NCI-H748 (cell line): Measurements from ENCODE around the gene ALDOC.
"Not testable (repeated sequence)": the region's sequence is repeated elsewhere in the genome, so short reads cannot be mapped to it uniquely, and the experiment has no call there.

ENCODE experiments used
- DNase-seq: peaks from one replicate; lab custom pipeline; 2025; ENCODE audit not compliant: unreplicated experiment; lab: John Stamatoyannopoulos, UW

Gene ALDOC

DNA sequence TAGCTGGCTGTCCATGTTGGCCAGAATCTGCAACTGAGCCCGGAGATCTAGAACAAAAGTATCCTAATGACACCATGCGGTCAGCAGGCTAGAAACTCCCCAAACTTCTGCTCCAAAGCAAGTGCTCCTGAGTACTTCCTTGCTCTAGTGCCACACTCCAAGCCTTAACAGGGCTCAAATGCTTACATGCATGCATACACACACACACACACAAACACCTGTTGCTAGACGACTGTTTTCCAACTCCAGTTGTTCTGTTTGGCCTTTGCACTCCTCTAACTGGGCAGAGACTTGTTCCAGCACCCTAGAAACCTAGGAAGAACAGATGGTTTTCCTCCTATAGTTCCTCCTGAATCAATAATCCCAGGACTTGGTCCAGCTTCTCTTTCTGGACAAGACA, 7.7 kb upstream of the ALDOC start:
- no peak for DNase-seq

DNA sequence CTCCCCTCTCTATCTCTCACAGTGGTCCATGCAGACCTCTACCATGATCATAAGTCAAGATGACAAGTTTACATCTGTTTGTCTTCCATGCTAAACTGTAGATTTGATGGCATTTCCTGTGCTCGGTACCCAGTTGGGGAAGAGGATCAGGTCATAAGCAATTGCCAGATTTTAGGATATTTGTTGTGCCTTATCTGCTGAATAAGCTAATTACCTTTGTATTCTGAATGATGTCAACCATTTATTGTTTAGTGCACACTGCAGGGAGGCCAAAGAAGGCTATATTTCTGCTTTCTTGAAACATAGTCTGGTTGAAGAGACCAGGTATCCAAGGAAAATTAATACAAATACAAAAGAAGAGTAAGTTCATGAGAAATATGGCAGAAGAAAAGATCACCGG, 5.8 kb upstream of the ALDOC start:
- no peak for DNase-seq

DNA sequence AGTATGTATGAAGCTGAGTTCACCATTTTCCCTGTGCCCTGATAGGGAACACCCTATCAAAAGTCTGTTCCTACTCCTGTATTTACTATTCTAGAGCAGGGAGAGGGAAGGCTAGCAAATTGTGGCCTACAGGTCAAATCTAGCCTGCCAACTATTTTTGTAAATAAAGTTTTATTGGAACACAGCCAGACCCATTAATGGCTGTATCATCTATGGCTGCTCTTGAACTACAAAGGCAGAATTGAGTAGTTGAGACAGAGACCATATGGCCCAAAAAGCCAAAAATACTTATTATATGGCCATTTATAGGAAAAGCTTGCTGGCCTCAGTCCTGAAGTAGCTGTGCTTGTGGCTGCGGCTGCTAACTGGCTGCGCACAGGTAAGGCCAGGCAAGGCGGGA, 4.3 kb upstream of the ALDOC start:
- no peak for DNase-seq

DNA sequence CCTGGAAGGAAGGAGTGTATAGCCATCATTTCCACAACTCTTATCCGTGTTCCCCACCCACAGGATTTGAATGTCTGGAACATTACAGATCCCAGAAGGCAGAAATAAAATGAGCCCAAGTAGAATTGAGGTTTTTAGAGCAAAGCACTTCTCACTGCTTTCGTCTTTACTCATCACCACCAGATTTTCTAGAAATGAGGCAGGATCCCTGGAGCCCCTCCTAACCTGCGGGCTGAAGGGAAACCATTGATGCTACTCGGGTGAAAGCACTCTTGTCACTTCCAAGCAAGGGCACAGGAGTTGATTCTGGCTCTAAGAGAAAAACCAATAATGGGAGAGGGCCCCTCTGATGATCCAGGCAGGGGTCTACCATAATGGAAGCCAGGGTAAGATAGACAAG, 2.8 kb upstream of the ALDOC start:
- DNase-seq: no peak

DNA sequence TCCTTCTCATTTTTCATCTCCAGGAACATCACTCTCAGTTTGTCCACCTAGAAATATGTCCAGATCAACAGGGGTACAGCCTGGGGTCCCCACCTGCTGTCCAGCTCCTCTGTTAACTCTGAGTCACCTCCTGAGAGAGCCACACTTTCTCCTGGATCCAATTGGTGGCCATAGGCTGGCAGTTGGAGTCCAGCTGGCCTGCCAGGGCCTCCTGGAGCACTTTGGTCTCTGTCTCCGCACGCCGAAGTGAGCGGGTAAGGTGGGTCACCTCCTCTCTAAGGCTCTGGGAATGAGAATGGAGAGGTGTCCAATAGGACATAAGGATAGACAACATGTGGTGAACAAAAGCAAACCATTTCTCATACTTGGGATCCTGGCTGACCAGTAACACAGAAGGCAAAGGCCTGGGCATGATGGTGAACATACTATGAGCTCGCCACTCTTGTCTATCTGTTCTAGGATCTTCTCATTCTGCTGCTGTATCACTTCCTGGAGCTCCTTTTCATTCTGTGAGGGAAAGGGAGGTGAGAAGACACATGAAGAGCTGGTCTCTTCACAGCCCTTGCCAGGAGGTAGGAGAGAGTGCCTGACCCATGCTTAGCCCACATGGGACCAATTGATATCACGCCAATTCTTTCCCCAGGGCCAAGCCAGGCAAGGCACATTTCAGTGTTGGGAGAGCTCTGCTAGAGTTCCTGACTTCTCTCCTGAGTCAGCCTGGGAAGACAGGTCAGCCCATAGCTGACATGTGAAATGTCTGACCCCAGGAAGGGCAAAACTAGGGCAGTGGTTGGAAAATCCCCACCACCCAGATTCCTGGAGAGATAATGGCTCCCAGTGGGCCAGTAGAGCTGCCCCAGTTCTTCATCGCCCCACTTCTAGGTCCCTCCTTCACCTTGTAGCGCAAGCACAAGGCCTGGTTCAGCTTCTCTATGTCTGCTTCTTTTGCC, 1.8 kb upstream of the ALDOC start:
- DNase-seq: no peak

DNA sequence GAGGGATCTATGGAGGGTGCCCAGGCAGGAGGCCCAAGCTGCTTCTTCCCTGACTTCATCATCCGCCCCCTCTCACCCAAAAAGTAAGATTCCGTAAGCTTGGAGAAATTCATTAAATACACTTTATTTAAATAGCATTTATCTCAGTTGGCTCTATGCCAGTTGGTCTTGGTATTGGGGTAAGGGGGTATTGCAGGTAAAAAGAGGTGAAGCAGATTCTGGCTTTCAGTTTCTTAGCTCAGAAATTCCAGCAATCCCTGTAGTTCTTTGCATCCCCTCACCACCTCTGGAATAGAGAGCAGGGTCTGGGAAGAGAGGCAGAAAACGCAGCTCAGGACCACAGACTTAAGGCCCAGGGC, 750 bp upstream of the ALDOC start:
- DNase-seq: peak; percentile 34

DNA sequence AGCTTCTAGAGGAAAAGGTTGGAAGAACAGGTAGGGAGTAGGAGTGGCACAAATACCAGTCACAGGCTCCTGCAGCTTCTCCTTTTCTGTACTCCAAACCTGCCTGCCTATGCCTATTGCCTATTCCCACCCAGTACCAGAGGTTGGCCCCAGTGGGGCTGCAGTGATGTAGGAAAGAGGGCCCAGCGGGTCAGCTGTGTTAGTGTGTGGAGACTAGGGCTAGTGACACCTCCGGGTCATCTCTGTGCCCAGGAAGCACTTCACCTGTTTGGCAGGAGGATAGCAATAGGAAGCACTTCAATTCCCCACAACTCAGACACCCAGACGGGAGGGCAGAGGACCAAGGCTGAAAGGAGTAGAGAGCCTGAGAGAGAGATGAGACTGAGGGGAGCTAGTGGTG, 679 bp downstream of the ALDOC start:
- not testable (repeated sequence) for DNase-seq

DNA sequence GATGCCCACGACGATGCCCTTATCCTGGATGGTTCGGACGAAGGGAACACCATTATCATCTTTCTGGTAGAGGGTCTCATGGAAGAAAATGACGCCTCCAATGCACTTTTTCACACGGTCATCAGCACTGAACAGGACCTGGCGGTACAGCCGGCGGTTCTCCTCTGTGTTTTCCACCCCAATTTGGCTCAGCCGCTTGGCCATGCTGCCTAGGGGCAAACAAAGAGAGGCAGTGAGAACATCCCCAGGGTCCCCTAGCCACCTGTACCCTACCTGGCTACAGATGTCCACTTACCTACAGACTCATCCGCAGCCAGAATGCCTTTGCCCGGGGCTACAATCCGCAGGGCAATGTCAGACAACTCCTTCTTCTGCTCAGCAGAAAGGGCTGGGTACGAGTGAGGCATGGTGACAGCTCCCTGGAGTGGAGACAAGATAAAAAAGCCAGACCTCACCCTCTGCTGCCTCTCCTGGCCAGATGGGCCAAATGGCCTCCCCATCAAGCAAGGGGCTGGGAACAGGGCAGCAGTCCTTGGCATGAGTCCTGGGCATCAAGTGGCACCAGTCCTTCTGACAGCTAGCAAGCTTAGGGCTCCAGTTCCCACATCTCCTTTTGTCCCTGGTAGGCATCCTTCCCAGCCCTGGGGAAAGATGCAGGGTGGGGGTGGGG, 1.4 kb downstream of the ALDOC start:
- DNase-seq: no peak

DNA sequence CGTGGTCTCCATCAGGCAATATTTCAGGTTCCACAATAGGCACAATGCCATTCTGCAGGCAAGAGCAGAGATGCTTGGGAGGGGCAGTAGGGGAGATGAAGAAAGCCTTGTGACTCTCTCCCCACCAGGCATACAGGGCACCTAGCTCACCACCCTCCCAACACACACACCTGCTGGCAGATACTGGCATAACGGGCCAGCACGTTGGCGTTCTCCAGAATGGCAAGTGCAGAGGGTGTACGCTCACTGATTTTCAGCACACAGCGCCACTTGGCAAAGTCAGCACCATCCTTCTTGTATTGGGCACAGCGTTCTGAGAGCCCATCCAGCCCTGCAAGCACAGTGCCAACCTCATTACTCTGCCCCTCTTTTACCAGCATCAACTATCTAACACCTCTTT, 2.2 kb downstream of the ALDOC start:
- DNase-seq: no peak

DNA sequence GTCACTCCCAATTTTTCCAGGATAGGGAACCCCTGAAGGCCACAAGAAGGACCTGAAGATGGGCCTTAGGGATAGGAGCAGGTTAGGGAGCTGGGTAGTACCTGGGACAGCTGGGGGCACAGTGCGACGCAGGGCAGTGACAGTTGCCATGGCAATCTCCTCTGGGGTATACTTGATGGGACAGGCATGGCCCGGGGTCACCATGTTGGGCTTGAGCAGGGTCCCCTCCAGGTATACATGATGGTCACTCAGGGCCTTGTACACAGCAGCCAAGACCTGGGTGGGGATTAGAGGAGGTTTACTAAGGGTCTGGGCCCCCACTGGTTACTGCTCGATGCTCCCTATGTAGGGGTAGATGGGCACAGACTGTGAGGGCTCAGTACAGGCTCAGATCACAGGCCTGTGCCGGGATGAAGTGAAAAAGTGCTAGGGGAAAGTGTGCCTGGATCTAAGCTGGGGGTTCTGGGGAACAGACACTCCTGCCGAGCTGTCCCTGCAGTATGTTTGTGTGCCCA, 2.7 kb downstream of the ALDOC start:
- no peak for DNase-seq

DNA sequence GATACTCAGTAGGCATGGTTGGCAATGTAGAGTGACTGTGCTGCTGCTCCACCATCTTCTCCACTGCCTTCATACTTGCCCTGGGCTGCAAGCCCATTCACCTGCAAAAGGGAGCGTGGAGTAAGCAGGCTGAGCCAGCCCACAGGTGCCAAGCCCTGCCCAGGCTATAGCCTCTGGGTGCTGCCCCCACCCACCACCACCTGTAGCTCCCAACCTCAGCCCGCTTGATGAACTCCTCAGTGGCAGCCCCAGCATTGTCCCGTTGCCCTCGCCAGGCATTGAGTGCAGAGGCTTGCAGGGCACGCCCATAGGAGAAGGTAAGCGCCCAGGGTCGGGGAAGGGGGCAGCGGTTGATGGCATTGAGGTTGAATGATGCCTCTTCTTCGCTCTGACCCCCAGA, 3.2 kb downstream of the ALDOC start:
- DNase-seq: no peak

DNA sequence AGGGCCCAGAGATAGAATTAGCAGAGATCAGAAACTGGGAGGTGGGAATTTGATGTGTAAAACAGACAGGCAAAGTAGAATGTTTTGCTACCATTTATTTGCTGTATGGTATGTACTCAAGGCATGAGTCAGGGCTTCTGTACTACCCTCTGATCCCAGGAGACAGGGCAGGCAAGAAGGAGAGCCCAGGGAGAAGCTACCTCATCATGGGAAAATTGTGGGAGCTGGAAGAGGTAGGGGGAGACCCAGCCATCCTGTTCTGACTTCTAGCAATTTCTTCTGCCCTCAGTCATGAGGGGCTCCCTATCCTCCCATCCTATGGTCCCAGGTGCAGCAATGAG, 3.7 kb downstream of the ALDOC start:
- no peak for DNase-seq

DNA sequence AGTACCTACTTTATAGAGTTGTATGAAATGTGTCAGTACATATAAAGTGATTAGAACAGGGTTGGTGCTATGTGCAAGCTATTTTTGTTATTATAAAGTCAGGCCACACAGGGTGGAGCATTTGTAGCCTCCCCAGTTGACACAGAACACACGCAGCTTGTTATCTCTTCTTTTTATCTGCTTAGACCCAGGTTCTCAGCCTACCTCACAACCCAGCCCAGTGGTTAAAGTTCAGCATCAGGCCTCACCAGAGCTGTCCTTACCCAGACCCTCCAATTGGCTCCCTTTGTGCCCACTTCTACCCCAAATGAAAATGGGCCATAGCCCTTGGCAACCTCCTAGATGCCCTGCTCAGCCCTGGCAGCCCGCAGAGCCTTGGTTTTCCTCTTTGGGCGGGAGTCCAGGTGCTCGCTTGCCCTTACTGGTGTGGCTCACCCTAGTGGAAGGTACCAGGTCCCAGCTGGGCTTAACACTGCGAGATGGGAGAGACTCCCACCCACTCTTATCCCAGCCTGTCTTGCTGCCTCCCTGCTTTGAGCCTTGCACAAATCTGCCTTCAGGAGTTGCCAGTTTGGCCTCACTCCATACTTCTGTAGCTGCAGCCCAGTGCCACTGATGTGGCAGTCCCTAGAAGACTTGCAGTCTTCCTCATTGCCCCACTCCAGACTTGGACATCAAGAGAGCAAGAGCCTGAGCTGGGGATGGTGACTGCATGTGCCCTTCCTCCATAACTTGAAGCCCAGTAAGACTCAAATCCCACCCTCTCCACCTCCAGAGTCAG, 4.2 kb downstream of the ALDOC start:
- peak; percentile 15 for DNase-seq

DNA sequence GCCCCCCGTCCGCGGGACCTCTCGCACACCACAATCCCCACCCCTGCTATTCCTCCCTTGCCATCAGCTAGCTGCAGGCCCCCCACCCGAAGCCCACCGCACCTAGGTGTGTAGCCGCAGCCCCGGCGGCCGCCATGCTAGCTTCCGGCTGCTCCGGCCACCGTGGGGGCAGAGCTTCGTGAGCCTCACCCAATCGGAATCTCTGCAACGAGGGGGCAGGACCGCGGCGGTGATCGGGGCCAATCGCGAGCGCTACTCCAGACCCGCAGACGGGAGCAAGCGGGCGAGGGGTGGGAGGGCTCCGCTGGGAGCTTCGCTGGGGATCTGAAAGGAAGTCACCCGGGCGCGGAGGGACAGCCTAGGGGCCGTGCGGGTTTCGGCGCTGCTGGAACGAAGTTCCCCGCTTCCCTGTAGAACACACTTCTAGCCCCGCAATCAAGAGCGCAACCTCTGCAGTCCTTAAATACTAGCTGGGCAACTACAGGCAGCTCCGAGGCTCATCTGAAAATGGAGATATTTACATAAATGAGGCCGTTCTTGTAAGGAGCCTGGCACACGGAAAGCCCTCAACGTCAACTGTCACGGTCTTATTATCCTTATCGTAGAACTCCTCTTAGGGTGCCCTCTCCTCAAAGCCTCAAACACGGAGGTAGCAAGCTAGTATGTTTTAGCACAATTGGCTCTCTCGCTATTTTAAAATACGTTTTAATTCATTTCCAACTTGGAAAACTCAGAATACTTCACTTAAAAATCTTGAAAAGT, 5.2 kb downstream of the ALDOC start, which contains the start of gene PIGS:
Gene PIGS (minus strand): TSS at position 164 of the 762 bp plus-strand sequence. CDS start 28 bp downstream, at position 136.
- DNase-seq: peak; percentile 97

DNA sequence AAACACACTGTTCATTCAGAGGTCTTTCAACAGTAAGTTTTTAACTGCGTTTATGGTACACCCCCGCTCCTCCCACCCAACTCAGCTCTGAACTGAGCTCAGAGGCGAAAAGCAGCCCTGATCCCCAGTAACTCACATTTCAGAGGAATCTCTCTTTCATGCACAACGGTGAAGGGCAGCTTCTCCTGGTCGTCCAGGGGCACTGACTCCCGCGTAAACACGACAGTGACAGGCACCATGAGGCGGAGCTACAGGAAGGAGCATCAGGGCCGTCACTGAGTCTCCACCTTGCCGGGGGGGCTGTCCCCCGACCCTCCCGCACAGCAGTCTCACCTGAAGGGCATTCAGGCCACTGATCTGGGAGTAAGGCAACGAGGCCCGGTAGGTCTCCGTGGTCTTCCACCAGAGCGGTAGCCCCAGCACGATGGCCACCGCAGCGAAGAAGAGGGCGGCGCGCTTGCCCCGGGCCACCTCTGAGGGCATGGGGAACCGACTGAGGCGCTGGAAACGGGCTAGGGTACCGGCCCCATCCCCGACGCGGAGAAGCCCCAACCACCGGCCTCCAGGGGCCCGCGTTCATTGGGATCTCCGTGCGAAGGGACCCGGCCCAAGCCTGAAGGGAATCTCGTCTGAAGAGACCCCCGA, 5.9 kb downstream of the ALDOC start:
- DNase-seq: peak; percentile 85

DNA sequence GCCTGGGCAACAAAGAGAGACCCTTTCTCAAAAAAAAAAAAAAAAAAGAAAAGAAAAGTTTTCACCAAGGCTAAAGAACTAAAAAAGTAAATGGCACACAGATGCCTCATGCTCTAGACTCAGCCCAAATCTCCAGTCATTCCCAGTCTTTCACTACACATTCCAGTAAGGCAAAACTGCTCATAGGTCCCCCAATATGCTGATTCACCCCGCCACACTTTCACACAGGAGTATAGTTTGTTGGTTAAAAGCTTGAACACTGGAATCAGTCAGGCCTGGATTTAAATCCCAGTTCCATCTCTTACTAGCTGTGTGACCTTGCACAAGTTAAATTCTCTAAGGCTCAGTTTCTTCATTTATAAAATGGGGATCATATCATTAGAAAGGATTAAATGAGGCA, 7.2 kb downstream of the ALDOC start:
- no peak for DNase-seq

DNA sequence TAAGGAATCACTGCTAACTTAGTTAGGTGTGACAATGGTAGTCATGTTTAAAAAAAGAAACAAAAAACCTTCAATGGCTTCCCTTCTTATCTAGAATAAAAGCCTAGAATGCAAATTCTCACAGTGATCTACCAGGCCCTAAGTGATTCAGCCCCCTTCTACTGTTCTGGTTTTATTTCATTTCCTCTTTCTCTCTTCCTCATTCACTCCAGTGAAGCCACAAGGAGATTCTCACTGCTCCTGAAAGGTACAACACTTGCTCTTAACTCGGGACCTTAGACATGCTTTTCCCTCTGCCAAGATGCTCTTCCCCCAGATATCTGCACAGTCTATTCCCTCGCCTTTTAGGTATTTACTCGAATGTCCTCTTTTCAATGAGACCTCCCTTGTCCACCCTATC, 9.1 kb downstream of the ALDOC start:
- no peak for DNase-seq

DNA sequence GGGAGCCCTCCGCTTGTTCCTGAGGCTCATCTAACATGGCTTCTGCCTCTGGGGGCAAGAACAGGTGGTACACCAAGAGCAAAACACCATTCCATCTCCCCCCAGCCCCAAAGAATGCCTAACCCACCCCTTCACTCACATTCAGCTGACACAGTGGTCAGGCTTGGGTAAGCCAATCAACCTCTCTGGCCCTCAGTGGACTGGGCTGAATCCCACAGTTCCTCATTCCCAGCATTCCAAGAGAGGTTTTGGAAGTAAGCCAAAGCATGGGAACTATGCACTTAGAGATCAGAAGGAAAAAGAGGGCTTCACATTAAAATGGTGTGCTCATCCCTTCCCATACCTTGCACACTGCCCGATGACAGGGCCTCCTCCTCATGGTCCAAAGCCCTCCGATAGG, 13.2 kb downstream of the ALDOC start:
- DNase-seq: no peak

DNA sequence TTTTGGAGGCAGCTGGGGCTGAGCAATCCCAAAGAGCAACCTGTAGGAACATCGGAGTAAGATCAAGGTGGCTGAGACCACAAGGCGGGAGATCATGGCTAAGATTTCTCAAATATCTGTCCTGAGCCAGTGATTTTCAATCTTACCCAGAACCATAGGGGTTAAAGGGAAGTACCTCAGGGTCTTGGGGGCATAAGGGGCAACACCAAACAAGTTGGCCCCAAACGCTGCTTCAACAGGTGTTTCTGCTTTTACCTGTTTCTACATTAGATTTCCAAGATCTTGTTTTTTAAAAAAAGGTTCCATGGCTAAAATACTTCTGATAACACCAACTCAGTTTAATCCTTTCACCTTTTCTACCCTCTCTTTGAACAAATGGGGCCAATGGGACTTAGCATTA, 21.7 kb downstream of the ALDOC start:
- no peak for DNase-seq

DNA sequence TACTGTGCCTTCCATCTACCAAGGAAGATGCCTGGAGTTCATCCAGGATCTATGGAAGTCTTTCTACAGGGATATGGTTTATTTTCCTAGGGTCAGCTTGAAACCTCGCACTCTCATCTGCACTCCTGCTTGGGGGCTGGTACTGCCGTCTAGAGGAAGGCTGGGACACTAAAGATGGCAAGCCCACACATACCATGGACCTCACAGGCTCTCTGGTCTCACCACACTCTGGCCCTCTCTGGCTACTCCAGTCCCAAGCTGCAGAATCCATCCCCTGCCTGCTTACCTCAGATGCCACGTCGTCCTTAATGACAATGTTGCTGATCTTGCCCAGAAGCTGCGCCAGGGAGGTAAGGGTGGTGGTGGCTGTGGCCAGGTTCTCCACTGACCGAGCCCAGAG, 22.1 kb downstream of the ALDOC start:
- no peak for DNase-seq
